ENCODE measurements around the gene PTPRN.
"Not testable (repeated sequence)": the region's sequence is repeated elsewhere in the genome, so short reads cannot be mapped to it uniquely, and the experiment has no call there.

The PTPRN gene

DNA sequence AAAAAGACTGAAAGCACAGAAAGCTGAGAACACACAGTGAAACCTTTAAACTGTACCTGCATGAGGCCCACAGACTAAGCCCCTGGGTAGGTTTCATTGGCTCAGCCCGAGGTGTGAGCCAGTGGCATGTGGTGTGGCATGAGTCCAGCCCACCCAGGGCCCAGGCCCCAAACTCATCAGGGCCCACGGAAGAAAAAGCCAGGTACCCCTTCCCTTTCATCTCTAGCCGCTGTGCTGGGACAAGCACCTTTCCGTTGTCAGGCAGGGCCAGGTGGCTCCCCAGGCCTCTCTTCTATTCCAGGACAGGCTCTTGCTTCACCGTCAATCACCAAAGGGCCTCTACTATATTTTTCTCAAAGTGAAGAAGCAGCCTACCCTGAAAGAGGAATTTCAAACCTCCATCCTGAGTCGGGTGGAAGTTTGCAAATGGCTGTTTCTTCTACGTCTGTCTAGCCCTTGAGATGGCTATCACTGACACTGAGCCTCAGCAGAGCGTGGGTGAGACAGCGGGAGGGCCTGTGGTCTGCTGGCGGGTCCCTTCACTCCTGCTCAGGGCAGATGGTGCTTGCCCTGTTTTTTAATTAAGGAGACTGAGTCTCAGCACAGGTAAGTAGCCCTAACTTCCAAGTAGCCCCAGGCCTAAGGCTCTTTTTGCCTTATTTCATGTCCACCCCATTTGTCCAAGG is 21.5 kb downstream of the PTPRN start:
- DNase-seq (ENCODE audit: low read depth in 3 of 3) = no peak

- DNase-seq (ENCODE audit: low read depth in 3 of 3) = not testable (repeated sequence)
Observed at GRCh38 chr2:219287116-219287440, 22.1 kb downstream of the PTPRN start.

GRCh38 chr2:219286436-219287115 is 22.6 kb downstream of the PTPRN start:
- DNase-seq (ENCODE audit: low read depth in 3 of 3) = no peak

DNA sequence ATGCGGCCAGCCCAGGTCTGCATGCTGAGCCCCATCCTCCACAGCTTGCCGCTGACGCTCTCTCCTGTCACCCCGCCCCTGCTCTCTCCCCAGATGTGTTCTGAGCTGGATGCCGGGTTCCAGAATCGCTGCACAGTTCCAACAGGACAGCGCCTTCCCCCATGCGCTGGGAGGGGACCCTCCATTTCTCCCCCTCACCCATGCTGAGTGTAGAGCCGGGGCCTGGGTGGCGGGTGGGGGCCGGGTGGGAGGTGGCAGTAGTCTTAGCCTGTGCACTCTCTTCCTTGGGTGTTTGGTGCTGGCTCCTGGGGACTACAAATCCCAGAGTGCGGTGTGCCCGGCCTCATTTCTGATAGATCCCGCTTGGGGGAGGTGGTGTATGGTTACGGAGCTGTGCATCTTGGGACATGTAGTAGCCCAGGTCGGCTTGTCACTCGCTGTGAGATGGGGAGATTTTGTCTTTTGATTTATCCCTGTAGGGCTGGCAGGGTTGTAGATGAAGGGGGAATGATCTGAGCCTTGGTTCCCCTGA is 23.2 kb downstream of the PTPRN start:
- no peak for DNase-seq (ENCODE audit: low read depth in 3 of 3)

DNA sequence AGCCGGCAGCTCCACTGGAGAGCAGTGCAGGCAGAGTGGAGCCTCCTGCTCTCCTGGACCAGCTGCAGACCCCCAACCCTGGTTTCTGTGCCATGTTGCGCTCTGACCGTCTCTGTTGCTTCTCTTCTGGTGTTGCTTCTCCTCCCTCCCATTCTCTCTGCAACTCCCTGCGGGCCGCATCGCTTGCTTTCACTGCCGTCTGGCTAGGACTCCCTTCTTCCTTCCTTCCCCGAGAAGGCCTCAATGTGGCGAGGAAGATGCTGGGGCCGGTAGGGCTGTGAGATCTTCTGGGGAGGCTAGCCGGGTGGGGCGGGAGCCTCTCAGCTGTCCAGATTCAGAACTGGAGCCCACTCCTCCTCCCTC is 23.8 kb downstream of the PTPRN start:
- DNase-seq (ENCODE audit: low read depth in 3 of 3) = no peak

DNA sequence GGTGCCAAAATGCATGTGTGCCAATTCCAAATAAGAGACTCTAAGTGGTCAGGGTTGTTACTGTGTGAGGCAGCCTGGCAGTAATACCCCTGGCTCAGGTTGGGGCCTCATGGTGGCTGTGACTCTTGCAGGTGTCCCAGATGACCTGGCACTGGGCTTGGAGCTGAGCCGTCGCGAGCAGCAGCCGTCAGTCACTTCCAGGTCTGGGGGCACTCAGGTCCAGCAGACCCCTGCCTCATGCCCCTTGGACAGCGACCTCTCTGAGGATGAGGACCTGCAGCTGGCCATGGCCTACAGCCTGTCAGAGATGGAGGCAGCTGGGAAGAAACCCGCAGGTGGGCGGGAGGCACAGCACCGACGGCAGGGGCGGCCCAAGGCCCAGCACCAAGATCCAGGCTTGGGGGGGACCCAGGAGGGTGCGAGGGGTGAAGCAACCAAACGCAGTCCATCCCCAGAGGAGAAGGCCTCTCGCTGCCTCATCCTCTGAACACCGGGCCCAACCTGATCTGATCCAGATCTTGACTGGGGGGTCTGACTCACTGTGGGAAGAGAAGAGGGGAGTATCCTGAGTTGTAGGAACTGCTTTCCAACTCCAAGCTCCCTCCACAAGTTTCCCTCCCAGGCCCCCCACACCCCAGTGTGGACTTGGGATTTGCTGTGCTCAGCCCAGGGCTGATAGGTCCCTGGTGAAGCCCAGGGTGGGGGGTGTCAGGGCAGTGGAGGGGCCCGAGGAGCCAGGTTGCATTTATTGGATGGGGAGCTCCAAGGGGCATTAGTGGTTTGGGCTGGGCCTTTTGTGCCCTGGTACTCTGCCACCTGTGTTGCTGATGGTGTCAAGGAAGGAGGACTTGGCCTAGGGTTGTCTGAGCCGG is 24.5 kb downstream of the PTPRN start:
- DNase-seq (ENCODE audit: low read depth in 3 of 3) = no peak

- DNase-seq (ENCODE audit: low read depth in 3 of 3) = no peak
Observed at GRCh38 chr2:219282943-219283581, 26.1 kb downstream of the PTPRN start.

DNA sequence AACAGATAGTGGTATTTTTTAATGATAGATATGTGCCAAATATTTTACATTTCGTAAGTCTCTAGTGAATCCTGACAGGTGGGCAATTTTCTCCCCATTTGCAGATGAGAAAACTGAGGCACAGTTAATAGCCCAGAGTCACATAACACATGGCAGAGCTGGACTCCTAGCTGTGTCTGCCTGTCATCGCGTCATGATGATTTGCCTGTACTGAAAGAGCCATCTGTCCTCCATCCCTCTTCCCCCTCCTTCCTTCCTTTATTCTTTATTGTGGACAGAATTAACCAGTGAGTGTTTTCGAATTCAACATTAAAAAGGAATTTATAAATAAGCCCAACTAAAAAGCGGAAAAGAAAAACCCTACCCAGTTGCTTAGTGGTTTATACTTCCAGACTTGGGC is 26.8 kb downstream of the PTPRN start:
- no peak for DNase-seq (ENCODE audit: low read depth in 3 of 3)

- no peak for DNase-seq (ENCODE audit: low read depth in 3 of 3)
Observed at GRCh38 chr2:219281588-219281987, 27.6 kb downstream of the PTPRN start.

- no peak for DNase-seq (ENCODE audit: low read depth in 3 of 3)
Observed at GRCh38 chr2:219280651-219281050, 28.6 kb downstream of the PTPRN start.

DNA sequence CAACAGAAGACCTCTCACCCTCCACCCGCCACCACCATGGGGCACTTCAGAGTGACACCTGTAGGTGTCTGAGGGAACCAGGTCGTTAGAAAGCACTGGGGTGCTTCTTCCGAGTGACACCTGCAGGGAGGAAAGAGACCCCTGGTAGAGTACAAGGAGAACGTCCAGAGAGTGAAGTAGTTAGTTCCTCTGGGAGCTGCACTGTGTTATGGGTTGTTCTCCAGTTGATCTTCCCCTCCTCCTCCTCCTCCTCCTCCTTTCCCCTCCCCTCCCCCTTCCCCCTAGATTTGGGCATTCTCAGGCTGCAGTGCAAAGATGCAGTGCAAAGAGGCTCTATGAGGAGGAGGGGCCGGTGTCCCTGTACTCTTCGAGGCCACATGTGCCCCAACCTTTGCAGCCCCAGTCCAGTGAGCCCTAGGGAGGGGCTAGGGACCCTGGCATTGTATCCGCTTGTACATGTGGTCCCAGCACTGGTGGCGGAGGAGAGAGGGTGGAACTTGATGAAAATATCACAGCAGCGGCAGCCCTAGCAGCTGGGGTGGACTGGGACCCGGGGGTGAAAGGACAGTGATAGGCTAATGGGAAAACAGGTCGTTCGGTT is 29.2 kb downstream of the PTPRN start:
- no peak for DNase-seq (ENCODE audit: low read depth in 3 of 3)

- DNase-seq (ENCODE audit: low read depth in 3 of 3) = peak; percentile 95 to 99 (median 99)
Observed at GRCh38 chr2:219279151-219279915, 29.9 kb downstream of the PTPRN start, which contains the start of gene DNAJB2. Gene DNAJB2 (plus strand): TSS chr2:219279366. CDS start chr2:219279834, 468 bp downstream.

- DNase-seq (ENCODE audit: low read depth in 3 of 3) = no peak
Observed at GRCh38 chr2:219278655-219279150, 30.5 kb downstream of the PTPRN start.

DNA sequence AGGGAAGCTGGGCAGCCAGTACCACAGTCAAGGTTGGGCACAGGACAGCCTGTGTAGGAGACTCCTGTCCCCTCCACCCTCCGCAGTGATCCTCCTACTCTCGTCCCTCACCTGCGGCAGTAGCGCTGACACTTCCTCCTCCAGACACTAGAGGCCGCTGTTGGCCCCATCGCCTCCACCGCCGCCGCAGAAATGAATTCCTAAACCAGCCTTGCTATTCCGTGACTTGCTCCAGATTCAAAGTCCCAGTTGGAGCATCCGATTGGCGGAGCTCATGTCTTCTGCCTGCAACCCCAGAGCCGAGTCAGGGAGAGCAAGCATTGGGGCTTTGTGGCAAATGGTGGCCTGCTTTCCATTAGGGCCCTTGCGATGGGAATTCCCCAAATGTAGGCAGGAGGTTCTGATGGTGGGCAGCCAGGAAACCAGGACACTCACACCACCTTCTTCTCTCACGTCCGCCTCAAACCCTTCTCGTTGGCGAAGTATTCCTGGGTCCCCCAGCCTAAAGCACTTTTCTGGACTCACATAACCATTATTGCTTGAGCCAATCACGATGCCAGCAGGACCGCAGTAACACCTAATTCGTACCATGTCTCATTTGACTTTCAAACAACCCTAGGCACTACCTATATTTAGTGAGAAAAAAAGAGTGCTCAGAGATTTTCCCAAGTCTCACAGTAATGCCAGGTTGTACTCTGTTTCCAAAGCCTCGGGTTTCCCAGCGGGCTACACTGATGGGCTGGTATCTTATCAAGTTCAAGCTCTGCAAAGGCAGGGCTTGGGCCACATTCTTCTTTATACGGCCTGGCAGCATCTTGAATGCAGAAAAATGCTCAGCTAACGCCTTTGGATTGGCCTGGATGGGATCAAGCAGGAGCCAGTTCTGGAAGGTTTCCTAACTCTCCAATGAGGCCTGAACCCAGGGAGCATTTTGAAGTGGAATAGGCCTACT is 31.2 kb downstream of the PTPRN start:
- peak; percentile 53 to 65 (median 63) for DNase-seq (ENCODE audit: low read depth in 3 of 3)

DNA sequence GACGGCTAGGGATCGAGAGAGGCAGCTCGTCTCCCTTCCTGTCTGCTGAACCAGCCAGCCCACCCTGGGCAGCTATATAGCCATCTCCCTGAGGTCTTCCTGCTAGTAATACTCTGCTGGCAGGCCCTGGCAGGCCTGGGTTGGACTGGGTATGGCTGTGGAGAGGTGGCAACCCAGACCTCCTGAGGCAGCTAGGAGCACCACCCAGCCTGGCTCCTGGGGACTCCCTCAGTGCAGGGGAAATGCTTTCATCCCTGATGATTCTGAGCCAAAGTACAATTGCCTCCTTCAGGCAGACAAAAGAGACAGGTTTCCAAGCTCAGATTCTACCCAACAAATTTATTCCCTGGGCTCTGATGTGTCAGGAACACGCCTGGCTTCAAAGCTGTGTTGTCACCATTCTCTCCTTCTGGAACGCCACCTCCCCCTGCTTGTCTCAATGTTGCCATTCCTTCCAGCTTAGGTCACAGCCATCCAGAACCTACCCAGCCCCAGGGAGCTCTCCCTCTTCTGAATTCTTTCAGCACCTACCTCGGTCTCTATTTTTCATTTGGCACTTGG is 34.8 kb downstream of the PTPRN start:
- DNase-seq (ENCODE audit: low read depth in 3 of 3) = no peak

- no peak for DNase-seq (ENCODE audit: low read depth in 3 of 3)
Observed at GRCh38 chr2:219273937-219274336, 35.3 kb downstream of the PTPRN start.

DNA sequence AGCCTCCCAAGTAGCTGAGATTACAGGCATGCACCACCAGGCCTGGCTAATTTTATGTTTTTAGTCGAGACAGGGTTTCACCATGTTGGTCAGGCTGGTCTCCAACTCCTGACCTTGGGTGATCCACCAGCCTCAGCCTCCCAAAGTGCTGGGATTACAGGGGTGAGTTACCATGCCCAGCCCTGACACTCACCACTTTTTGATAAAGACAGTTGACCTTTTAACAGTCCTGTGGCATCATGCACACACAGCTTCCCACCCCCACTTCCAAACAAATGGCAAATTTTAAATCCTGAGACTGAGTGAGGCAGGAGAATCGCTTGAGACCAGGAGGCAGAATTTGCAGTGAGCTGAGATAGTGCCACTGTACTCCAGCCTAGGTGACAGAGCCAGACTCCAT is 36.2 kb downstream of the PTPRN start:
- no peak for DNase-seq (ENCODE audit: low read depth in 3 of 3)

GRCh38 chr2:219272356-219272755 is 36.8 kb downstream of the PTPRN start:
- no peak for DNase-seq (ENCODE audit: low read depth in 3 of 3)

DNA sequence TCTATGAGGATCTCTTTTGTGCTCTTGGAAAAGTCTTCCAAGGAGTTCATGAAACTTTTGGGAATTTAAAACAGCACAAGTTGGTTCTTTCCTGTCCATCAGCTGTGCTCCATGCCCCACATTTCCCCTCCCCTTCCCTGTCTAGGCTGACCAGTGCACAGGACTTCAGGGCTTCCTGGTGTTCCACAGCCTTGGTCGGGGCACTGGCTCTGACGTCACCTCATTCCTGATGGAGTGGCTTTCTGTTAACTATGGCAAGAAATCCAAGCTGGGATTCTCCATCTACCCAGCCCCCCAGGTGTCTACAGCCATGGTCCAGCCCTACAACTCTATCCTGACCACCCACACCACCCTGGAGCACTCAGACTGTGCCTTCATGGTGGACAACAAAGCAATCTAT is 38.2 kb downstream of the PTPRN start:
- no peak for DNase-seq (ENCODE audit: low read depth in 3 of 3)
